HepG2 (cell line): ENCODE data around the gene ZFP36L2. TPM values are rescaled to one million over a fixed set of nuclear protein-coding genes. Genes with fewer than 3 reads are reported as not detected.

Experiments used
- ATAC-seq: fragments of 200-7000 bp; cut with Tn5 transposase; 3 replicates; pipeline ENCODE4 v1.9.1; 2020; ENCODE audit warnings: mild to moderate bottlenecking, moderate library complexity
- BruUV-seq: library from RNA; stranded (reverse); fragments of 400-500 nt; replicated peaks from 2 replicates; lab custom pipeline; 2021; lab: Mats Ljungman, UMichigan
- CTCF ChIA-PET: fragments of 300-600 bp; formaldehyde crosslinking; extraction: SDS; loops from one replicate; lab custom pipeline; 2021; ENCODE audit warnings: low total read pairs, inconsistent platforms, low intra/inter-chr PET ratio; lab: Yijun Ruan, JAX
- POLR2A ChIA-PET: fragments of 350-600 bp; sonication (Branson Sonifier 250); formaldehyde crosslinking; loops from one replicate; lab custom pipeline; 2020; ENCODE audit warnings: antibody characterized with exemption, inconsistent platforms; lab: Yijun Ruan, JAX
- DNase-seq: peaks from one replicate; pipeline ENCODE4 v3.0.0-alpha.2; 2015; ENCODE audit warnings: low spot score
- FAIRE-seq: peaks from 3 replicates; lab custom pipeline; 2011; peaks lifted over from hg19 to GRCh38; lab: Jason Lieb, UNC
- H2AFZ ChIP-seq: one replicate; pipeline ENCODE4 v1.6.1; 2011; ENCODE audit warnings: low read length, inconsistent platforms
- H3K27ac ChIP-seq: fragments of 300-600 bp; 3 replicates; pipeline ENCODE4 v1.8.0; 2011; ENCODE audit warnings: mixed run types, mild to moderate bottlenecking, mixed read lengths, low read length, inconsistent platforms; ENCODE audit not compliant: insufficient read depth; ENCODE audit errors: extremely low read length
- H3K27me3 ChIP-seq, 2 experiments: fragments of 200-600 bp in 1 of 2; 2 replicates in 1 of 2; 3 replicates in 1 of 2; pipeline versions ENCODE4 v1.6.0 to v1.8.0; 2011; ENCODE audit warnings: low read length in 2 of 2, mild to moderate bottlenecking in 2 of 2, moderate library complexity in 2 of 2, inconsistent platforms in 1 of 2; ENCODE audit not compliant: insufficient read depth in 2 of 2, control insufficient read depth in 1 of 2
- H3K36me3 ChIP-seq, 2 experiments: fragments of 200-600 bp in 1 of 2; replicated peaks in 1 of 2; 2 replicates in 1 of 2; 3 replicates in 1 of 2; pipeline versions ENCODE4 v1.5.1 to v1.8.0; 2011; ENCODE audit warnings: low read length in 2 of 2, inconsistent platforms in 1 of 2; ENCODE audit not compliant: insufficient read depth in 2 of 2, control insufficient read depth in 1 of 2
- H3K4me1 ChIP-seq: 2 replicates; pipeline ENCODE4 v1.5.1; 2012; ENCODE audit warnings: low read length, inconsistent platforms; ENCODE audit not compliant: insufficient read depth
- H3K4me2 ChIP-seq: 2 replicates; pipeline ENCODE4 v1.6.0; 2011; ENCODE audit warnings: low read depth, low read length, inconsistent platforms
- H3K4me3 ChIP-seq, 3 experiments: fragments of 200-600 bp in 1 of 3; sonication (generic), shearing (Covaris generic) in 1 of 3; replicated peaks in 1 of 3; 2 replicates each; pipeline ENCODE4 v1.5.1; 2011 to 2016; ENCODE audit warnings: low read length in 3 of 3, inconsistent platforms in 2 of 3, low read depth in 2 of 3, mild to moderate bottlenecking in 2 of 3, control low read depth in 1 of 3, mixed read lengths in 1 of 3; ENCODE audit not compliant: insufficient read depth in 1 of 3
- H3K79me2 ChIP-seq: one replicate; pipeline ENCODE4 v1.6.1; 2011; ENCODE audit warnings: low read length, inconsistent platforms; ENCODE audit not compliant: insufficient read depth
- H3K9ac ChIP-seq: 2 replicates; pipeline ENCODE4 v1.6.0; 2011; ENCODE audit warnings: mild to moderate bottlenecking, low read depth, low read length, inconsistent platforms; ENCODE audit not compliant: insufficient read depth
- H3K9me3 ChIP-seq: 2 replicates; pipeline ENCODE4 v1.5.1; 2012; ENCODE audit warnings: mild to moderate bottlenecking, low read length
- H4K20me1 ChIP-seq: 2 replicates; pipeline ENCODE4 v1.6.0; 2011; ENCODE audit warnings: inconsistent platforms, mild to moderate bottlenecking, low read length, moderate library complexity; ENCODE audit not compliant: insufficient read depth
- DPF2 ChIP-seq: sonication (generic); formaldehyde crosslinking; IDR thresholded peaks from 2 replicates; pipeline ENCODE4 v1.4.0; 2020; ENCODE audit warnings: mild to moderate bottlenecking, low read depth, missing genetic modification reagents, borderline replicate concordance
- HNF4A ChIP-seq: sonication (generic); formaldehyde crosslinking; IDR thresholded peaks from 2 replicates; pipeline ENCODE4 v1.4.0; 2020; ENCODE audit warnings: missing genetic modification reagents
- HNRNPUL1 ChIP-seq: fragments of 200-400 bp; formaldehyde crosslinking; IDR thresholded peaks from 2 replicates; pipeline ENCODE4 v1.6.1; 2017; ENCODE audit warnings: low read depth, mild to moderate bottlenecking, low read length, moderate library complexity
- NR2F6 ChIP-seq, 2 experiments: IDR thresholded peaks; 2 replicates each; pipeline ENCODE4 v1.6.1; 2016; ENCODE audit warnings: antibody characterized with exemption in 1 of 2, mild to moderate bottlenecking in 1 of 2
- UBTF ChIP-seq: sonication (generic); formaldehyde crosslinking; IDR thresholded peaks from 2 replicates; pipeline ENCODE4 v1.4.0; 2020; ENCODE audit warnings: mild to moderate bottlenecking, missing genetic modification reagents
- ZBTB38 ChIP-seq: sonication (generic); formaldehyde crosslinking; IDR thresholded peaks from 2 replicates; pipeline ENCODE4 v1.5.1; 2020; ENCODE audit warnings: mild to moderate bottlenecking, missing genetic modification reagents
- ZMYM2 ChIP-seq: sonication (generic); formaldehyde crosslinking; IDR thresholded peaks from 2 replicates; pipeline ENCODE4 v1.8.0; 2022; ENCODE audit warnings: mild to moderate bottlenecking, missing genetic modification reagents
- ZNF207 ChIP-seq: fragments of 450-650 bp; IDR thresholded peaks from 2 replicates; pipeline ENCODE4 v1.6.1; 2016; ENCODE audit warnings: antibody characterized with exemption, borderline replicate concordance
- ZNF687 ChIP-seq: sonication (generic); formaldehyde crosslinking; IDR thresholded peaks from 2 replicates; pipeline ENCODE4 v1.5.1; 2020; ENCODE audit warnings: mild to moderate bottlenecking, missing genetic modification reagents, moderate library complexity
- ZNF792 ChIP-seq: IDR thresholded peaks from 2 replicates; pipeline ENCODE4 v1.6.1; 2016
- ZSCAN25 ChIP-seq: sonication (generic); formaldehyde crosslinking; IDR thresholded peaks from 2 replicates; pipeline ENCODE4 v1.8.0; 2022; ENCODE audit warnings: mild to moderate bottlenecking, missing genetic modification reagents
- WGBS: methylation state at CpG from one replicate; pipeline ENCODE4 v1.1.6; 2017; ENCODE audit warnings: low lambda C conversion rate; 5-methylcytosine and 5-hydroxymethylcytosine counted together
- in situ Hi-C: cut with HindIII; loops from 2 replicates; pipeline ENCODE4 v1.10.0; 2017; ENCODE audit warnings: low pct_unique_long_range_greater_than_20kb; ENCODE audit not compliant: extremely low pct_ligation_motif_present
- intact Hi-C: fragments of 100-400 bp; cut with micrococcal nuclease; formaldehyde crosslinking; loops from one replicate; pipeline ENCODE4 v1.10.0; 2022; ENCODE audit not compliant: unreplicated experiment
- polyA plus RNA-seq, 8 experiments: library from polyadenylated mRNA; depleted of rRNA in 3 of 8; stranded (reverse) in 7 of 8; unstranded in 1 of 8; fragments of >200 nt; fragmentation: Illumina TruSeq in 4 of 8; extraction: Trizol in 4 of 8; gene quantifications; 2 replicates each; pipeline versions ENCODE4 v1.2.1 to v1.2.3, GENCODE V29; 2011 to 2016; ENCODE audit warnings: low read depth in 4 of 8, missing spikeins in 1 of 8, mixed read lengths in 1 of 8; ENCODE audit not compliant: insufficient read depth in 1 of 8
- total RNA-seq, 5 experiments: library from RNA; depleted of rRNA; stranded (reverse); fragments of >200 nt; fragmentation: Illumina TruSeq; extraction: Trizol; gene quantifications; 2 replicates each; pipeline ENCODE4 v1.2.3, GENCODE V29; 2016; ENCODE audit warnings: low read depth in 1 of 5

The ZFP36L2 gene
- total and polyA plus RNA-seq, 2 of the 13 experiments (the other 11 are each of a cell fraction or from before 2014, with no cell fraction given): 11.2 to 21.8 TPM

DNA sequence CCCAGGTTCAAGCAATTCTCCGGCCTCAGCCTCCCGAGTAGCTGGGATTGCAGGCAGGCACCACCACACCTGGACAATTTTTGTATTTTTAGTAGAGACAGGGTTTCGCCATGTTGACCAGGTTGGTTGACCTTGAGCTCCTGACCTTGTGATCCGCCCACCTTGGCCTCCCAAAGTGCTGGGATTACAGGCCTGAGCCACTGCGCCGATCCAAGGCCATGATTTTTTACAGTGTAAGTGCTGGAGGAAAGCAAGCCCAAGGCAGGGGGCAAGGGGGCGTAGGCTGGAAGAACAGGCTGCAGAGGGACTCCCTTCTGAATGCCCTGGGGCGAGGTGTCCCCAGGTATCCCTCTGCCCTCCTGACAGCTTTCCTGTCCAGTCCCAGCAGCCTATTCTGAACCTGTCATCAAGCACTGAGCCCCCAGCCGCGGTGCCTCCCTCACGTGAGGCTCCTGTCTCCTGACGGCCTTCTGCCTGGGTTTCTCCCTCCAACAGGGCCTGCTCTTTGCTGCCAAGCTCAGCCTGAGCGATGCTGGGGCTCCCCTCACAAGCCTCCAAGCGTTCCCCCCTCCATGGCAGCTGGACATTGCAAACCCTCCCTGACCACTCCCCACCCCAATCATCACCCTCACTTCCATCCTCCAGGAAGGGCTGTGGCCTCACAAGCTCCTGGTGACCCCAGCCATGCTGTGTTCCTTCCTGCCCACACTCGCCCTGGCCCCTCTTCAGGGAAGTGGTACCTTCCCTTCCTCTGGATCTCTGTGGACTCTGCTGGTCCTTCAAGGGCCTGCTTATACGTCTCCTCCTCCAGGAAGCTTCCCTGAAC lies 37.6 kb downstream of the ZFP36L2 start:
- Histone ChIP-seq H3K79me2 (no peaks in the 10 kb centered on the region), H2AFZ (no peak overlapping the region), H3K4me3 (no peak overlapping the region), H3K27me3 (no peaks in the 10 kb centered on the region), H3K9ac (peak overlapping the region; percentile 45), H3K36me3 (no peaks in the 10 kb centered on the region), H3K4me1 (peaks cover 99% of the 10 kb centered on the region), H4K20me1 (no peaks in the 10 kb centered on the region), H3K27ac (peak overlapping the region; percentile 46), H3K9me3 (no peaks in the 10 kb centered on the region), H3K4me2 (0 out of 2 replicates have a peak overlapping the region, but pooled peaks have one; percentile 9)
- no peak for ATAC-seq
- CTCF ChIA-PET: no interaction called here
- in situ Hi-C loops: no loop called here
- no peak for DNase-seq
- no peak for FAIRE-seq
- POLR2A ChIA-PET: interaction anchor here (0.7 to 4.4 kb wide), 8 partner anchors 11 to 209 kb away, joined by 3 to 28 read pairs (median 6); partner anchors contain the start of gene ZFP36L2
- intact Hi-C loops: no loop called here
- BruUV-seq: no TSS peak
- WGBS: 58% methylated on average over 15 of the region's 16 CpGs
- TF ChIP-seq ZBTB38 (peak; percentile 58; the same call in 1 of the 2 replicates), NR2F6 (IDR thresholded peaks at IDR 0.05) (peak; percentile 63), NR2F6 (CRISPR knock-in tag; IDR thresholded peaks at IDR 0.05) (peak; percentile 84), ZNF792 (CRISPR knock-in tag) (no peak), DPF2 (CRISPR knock-in tag) (peak; percentile 28; the same call in 1 of the 2 replicates), HNRNPUL1 (no peak), ZNF687 (CRISPR knock-in tag) (peak; percentile 88), ZNF207 (no peak), ZSCAN25 (CRISPR knock-in tag) (no peak; the same call in 1 of the 2 replicates), HNF4A (CRISPR knock-in tag) (peak; percentile 88), ZMYM2 (peak; percentile 27; the same call in 1 of the 2 replicates), UBTF (CRISPR knock-in tag) (peak; percentile 48)
